ENCODE results near the gene SMARCE1.

Gene SMARCE1

DNA sequence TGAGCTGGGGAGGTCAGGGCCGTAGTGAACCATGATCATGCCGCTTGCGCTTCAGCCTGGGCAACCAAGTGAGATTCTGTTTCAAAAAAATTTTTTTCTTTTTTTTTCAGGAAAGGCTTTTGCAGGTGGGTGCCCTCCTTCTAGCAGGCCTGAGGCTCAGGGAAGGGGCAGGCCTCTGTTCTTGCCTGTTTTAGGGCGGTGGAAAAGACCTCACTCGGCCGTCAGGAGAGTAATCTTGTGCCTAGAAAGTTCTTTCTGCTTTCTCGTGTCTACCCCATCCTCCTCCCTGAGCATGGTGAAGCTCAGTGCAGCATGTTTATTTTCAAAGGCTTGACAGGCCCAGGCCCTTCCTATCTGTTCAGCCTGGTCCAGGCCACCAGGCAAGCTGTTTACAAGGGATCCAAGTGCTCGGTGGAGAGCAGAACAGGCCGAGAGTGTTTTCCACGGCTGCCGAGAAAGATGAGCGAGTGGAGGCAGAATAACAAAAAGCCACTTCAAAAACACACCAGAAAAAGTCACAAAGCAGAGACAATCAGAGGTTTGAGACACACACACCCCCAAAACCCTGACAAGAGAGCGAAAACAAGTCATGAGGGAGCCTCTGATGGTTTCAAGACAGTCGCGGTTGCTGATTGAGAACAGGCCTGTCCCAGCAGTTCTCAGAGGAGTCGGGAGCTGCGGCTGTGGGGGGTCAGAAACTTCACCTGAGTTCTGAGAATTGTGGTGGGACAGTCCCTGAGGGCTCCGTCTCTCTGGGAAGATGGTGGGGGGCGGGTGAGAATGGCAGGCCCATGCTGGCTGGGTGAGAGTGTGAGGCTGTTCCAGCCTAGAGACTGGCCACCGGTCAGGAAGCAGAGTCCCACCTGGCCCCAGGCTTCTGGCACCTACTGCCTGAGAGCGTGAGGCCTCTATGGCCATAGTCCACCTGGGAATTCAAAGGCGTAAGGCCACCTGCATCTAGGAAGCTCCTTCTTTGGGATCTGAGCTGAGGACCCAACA, 44.9 kb downstream of the SMARCE1 start:
- no peak overlapping the region for H3K27ac ChIP-seq
- no peak for DNase-seq (ENCODE audit: low spot score)
- ChIA-PET POLR2A (ENCODE audit: low non-redundant PET) (no interaction called here), CTCF (interaction anchor here (0.6 kb wide), 1 partner anchor 188 kb away, joined by 3 read pairs; no protein-coding TSS in a partner anchor)
- TF ChIP-seq, protein P1, sequence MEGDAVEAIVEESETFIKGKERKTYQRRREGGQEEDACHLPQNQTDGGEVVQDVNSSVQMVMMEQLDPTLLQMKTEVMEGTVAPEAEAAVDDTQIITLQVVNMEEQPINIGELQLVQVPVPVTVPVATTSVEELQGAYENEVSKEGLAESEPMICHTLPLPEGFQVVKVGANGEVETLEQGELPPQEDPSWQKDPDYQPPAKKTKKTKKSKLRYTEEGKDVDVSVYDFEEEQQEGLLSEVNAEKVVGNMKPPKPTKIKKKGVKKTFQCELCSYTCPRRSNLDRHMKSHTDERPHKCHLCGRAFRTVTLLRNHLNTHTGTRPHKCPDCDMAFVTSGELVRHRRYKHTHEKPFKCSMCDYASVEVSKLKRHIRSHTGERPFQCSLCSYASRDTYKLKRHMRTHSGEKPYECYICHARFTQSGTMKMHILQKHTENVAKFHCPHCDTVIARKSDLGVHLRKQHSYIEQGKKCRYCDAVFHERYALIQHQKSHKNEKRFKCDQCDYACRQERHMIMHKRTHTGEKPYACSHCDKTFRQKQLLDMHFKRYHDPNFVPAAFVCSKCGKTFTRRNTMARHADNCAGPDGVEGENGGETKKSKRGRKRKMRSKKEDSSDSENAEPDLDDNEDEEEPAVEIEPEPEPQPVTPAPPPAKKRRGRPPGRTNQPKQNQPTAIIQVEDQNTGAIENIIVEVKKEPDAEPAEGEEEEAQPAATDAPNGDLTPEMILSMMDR (conservative IDR thresholded peaks at IDR 0.05; ENCODE audit: low read depth), result no peak

DNA sequence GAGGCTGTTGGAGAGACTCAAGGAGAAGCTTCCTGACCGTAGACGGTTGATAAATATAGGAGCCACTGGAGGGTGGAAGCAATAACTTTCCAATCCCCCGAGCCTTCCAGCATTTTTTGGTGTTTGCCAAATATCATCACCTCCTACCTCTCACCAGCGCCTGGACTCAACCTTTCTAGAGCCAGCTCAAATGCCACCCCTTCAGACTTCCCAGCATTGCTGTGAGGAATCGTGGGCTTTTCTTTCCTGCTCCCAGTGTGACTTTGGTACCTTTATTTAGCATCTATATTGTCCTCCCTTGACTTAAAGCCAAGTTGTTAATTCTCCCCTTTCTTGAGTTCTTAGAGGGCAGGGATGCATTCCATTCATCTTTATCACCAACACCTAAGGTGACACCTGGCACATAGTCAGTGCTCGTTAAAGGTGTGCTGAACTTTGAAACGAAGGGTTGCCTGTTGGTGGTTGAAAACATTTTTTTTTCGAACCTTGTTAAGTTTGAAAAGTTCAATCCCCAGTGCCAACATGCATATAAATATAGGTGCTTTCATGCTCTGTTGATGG, 47.1 kb downstream of the SMARCE1 start:
- no peak overlapping the region for H3K27ac ChIP-seq
- CTCF ChIA-PET, result no interaction called here
- DNase-seq (ENCODE audit: low spot score), result no peak
- TF ChIP-seq, protein P1 (conservative IDR thresholded peaks at IDR 0.05; ENCODE audit: low read depth), result no peak
- POLR2A ChIA-PET (ENCODE audit: low non-redundant PET), result no interaction called here

DNA sequence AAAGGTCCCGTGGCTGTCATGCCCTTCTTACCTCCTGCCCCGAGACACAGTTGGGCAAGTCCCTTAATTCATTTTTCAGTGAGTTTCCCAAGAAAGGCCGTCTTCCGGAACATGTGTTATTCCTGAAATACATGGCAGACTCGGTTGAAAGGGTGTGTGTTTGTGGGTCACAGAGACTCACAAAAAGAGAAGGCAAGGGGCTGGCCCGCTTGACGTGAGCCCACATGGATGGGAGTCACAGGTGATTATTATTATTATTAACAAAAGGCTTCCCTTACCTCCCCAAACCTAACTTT, 48.2 kb downstream of the SMARCE1 start:
- no peak overlapping the region for H3K27ac ChIP-seq
- TF ChIP-seq, protein P1 (conservative IDR thresholded peaks at IDR 0.05; ENCODE audit: low read depth), result no peak
- DNase-seq (ENCODE audit: low spot score), result no peak
- ChIA-PET POLR2A (ENCODE audit: low non-redundant PET) (no interaction called here), CTCF (no interaction called here)

DNA sequence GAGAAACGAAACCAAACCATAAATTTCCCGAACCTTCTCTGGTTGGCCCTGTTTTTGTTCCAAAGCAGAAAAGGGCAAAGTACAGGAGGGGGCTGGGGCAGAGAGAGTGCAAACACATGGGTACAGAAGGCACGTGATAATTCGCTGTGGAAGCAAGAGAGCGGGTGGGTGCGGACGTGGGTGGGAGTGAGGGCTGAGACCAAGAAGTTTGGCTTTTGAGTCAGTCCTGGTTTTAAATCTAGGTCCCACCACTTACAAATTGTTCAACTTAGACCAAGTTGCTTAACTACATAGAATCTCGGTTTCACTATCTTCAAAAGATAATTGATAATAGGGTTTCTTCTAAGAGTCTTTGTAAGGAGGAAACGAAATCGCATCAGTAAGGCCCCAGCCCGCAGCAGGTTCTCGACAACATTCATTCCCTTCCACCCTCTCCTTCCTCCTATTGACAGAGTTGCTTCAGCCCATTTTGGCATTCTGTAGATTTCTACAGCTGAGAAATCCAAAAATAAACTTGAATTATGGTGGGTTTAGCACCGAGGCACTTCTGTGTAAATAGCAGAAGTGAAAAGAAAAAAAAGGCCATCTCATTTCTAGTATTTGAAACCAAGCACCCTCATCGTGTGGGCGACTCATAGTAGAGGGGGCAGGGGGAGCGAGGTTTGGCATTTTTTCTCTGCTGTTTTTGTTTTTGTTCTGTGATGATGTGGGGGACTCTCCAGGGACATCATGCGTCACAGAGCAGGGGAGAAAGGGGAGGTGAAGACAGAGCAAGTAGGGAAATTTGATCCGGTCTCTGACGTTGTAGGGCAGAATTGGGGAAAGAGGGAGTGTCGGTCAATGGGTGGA, 48.8 kb downstream of the SMARCE1 start:
- TF ChIP-seq, protein P1 (conservative IDR thresholded peaks at IDR 0.05; ENCODE audit: low read depth), result no peak
- no peak overlapping the region for H3K27ac ChIP-seq
- CTCF ChIA-PET, result no interaction called here
- no peak for DNase-seq (ENCODE audit: low spot score)
- POLR2A ChIA-PET (ENCODE audit: low non-redundant PET), result no interaction called here

DNA sequence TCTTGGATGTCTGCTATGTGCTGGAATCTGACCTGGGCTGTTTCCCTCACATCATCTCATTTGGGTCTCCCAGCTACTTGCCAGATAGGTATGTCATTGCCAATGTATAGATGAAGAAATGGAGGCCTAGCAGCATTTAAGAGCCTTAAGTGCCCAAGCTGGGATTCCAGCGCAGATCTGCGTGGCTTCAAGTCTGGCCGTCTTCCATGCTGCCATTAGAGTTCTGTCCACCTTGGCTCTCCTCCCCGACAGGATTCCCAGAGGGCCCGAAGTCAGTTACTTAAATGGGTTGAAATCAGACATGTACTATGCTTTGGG, 49.4 kb downstream of the SMARCE1 start:
- ChIA-PET POLR2A (ENCODE audit: low non-redundant PET) (no interaction called here), CTCF (no interaction called here)
- H3K27ac ChIP-seq, result no peak overlapping the region
- TF ChIP-seq, protein P1 (conservative IDR thresholded peaks at IDR 0.05; ENCODE audit: low read depth), result no peak
- DNase-seq (ENCODE audit: low spot score), result no peak

DNA sequence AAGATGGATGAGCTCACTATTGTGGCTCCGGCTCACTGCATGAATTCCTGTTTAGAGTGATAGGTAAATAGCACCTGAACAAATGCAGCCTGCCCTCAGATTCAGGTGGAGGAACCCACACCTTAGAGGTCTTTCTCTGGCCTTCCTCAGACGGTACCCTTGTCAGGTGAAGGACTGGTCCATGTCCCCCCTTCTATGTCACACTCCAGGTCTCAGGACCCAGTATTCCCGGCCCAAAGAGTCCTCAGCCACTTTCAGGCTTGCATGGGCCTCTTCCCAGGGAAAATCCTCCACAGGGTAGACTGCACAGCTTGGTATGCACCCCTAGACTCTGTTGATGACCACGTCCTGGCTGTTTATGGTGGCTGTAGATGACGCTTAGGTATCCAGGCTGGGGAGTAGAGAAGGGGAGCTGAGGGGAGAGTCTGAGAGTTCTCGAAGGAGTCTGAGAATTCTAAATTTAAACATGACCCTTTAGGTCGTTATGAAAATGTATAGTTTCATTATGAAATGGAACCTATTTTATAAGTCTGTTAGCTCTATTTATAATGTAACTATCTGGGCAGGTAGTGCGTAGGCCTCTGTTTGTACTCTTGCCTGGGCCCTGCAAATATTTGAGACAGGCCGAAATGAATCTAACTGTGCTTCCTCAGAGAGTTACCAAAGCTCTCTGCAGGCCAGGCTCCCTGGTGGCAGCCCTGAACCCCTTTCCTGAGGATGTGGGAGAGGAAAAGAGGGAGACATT, 49.9 kb downstream of the SMARCE1 start:
- DNase-seq (ENCODE audit: low spot score), result no peak
- TF ChIP-seq, protein P1 (conservative IDR thresholded peaks at IDR 0.05; ENCODE audit: low read depth), result no peak
- H3K27ac ChIP-seq, result no peak overlapping the region
- POLR2A ChIA-PET (ENCODE audit: low non-redundant PET), result no interaction called here
- CTCF ChIA-PET, result no interaction called here

Data from RWPE1 (cell line).